Activated T-helper 2 cell treated with anti-CD3 and anti-CD28 coated beads, Interferon-gamma antibody, Interleukin-2, Interleukin-4, amounts not matched to agents 10 μg/mL and 5 μg/mL and 100 μg/mL, durations not matched to agents 14 hours and 24 hours and 36 hours (primary cell): Measurements from ENCODE around the gene FARP1. TPM values are rescaled to one million over a fixed set of nuclear protein-coding genes. Genes with fewer than 3 reads are reported as not detected.
A peak's percentile ranks its signal among the peaks of the same experiment; 100 is the strongest.

Experiments
- DNase-seq: peaks from one replicate; pipeline ENCODE4 v3.0.0; 2021; ENCODE audit warnings: low spot score
- H3K27ac Mint-ChIP-seq: one replicate; pipeline ENCODE4 v1.8.0; 2021; ENCODE audit warnings: mixed read lengths
- H3K27me3 Mint-ChIP-seq: one replicate; pipeline ENCODE4 v1.8.0; 2021; ENCODE audit warnings: low read depth, mixed read lengths
- H3K36me3 Mint-ChIP-seq: one replicate; pipeline ENCODE4 v1.8.0; 2021; ENCODE audit warnings: low read depth, mixed read lengths
- H3K4me1 Mint-ChIP-seq: one replicate; pipeline ENCODE4 v1.8.0; 2021; ENCODE audit warnings: low read depth, mixed read lengths
- H3K4me3 Mint-ChIP-seq: one replicate; pipeline ENCODE4 v1.8.0; 2021; ENCODE audit warnings: low read depth, mild to moderate bottlenecking, moderate library complexity, mixed read lengths
- H3K9me3 Mint-ChIP-seq: one replicate; pipeline ENCODE4 v1.8.0; 2021; ENCODE audit warnings: mixed read lengths
- intact Hi-C: fragments of 100-400 bp; cut with micrococcal nuclease; formaldehyde crosslinking; loops from one replicate; pipeline ENCODE4 v1.15.1; 2023
- total RNA-seq: library from RNA; stranded (reverse); gene quantifications from 2 replicates; pipeline ENCODE4 v1.2.3, GENCODE V29; 2022

Gene FARP1
- total RNA-seq, 1 donor from 2014 or later, result 0.89 TPM

DNA sequence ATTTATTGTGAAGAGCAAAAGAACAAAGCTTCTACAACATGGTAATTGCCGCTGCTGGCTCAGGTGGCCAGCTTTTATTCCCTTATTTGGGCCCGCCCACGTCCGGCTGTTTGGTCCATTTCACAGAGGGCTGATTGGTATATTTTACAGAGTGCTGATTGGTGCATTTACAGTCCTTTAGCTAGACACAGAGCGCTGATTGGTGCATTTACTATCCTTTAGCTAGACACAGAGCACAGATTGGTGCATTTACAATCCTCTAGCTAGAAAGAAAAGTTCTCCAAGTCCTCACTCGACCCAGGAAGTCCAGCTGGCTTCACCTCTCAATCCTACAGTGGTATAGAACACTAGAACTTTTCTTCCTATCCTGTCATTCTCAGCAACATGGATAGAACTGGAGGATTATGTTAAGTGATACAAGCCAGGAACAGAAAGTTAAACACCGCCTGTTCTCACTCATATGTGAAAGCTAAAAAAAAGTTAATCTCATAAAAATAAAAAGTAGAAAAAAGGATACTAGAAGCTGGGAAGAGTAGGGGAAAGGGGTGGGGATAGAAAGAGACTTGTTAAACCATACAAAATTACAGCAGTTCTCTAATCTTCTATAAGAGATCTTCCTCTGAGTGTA, 33.6 kb upstream of the FARP1 start:
- Mint-ChIP-seq H3K27me3 (no peaks in the 10 kb centered on the region), H3K4me3 (no peak overlapping the region), H3K9me3 (no peaks in the 10 kb centered on the region), H3K36me3 (no peaks in the 10 kb centered on the region), H3K27ac (no peak overlapping the region), H3K4me1 (no peaks in the 10 kb centered on the region)
- DNase-seq, result no peak
- intact Hi-C loops, result no loop called here

DNA sequence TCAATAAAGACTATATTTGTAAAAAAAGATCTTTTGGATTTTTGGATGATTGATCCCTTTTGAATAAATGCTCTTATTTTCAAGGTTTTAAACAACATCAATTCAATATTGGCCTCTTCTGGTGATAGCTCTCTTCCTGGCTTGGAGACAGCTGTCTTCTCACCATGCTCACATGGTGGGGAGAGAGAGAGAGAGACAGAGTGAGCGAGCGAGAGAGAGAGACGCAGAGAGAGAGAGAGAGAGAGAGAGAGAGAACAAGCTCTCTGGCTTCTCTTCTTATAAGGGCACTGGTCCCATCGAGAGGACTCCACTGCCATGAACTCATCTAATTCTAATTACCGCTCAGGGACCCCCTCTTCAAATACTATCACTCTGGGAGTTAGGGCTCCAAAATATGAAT, 32.1 kb upstream of the FARP1 start:
- Mint-ChIP-seq H3K27me3 (no peaks in the 10 kb centered on the region), H3K4me3 (no peak overlapping the region), H3K4me1 (no peaks in the 10 kb centered on the region), H3K36me3 (no peaks in the 10 kb centered on the region), H3K9me3 (no peaks in the 10 kb centered on the region), H3K27ac (no peak overlapping the region)
- intact Hi-C loops, result no loop called here
- no peak for DNase-seq

DNA sequence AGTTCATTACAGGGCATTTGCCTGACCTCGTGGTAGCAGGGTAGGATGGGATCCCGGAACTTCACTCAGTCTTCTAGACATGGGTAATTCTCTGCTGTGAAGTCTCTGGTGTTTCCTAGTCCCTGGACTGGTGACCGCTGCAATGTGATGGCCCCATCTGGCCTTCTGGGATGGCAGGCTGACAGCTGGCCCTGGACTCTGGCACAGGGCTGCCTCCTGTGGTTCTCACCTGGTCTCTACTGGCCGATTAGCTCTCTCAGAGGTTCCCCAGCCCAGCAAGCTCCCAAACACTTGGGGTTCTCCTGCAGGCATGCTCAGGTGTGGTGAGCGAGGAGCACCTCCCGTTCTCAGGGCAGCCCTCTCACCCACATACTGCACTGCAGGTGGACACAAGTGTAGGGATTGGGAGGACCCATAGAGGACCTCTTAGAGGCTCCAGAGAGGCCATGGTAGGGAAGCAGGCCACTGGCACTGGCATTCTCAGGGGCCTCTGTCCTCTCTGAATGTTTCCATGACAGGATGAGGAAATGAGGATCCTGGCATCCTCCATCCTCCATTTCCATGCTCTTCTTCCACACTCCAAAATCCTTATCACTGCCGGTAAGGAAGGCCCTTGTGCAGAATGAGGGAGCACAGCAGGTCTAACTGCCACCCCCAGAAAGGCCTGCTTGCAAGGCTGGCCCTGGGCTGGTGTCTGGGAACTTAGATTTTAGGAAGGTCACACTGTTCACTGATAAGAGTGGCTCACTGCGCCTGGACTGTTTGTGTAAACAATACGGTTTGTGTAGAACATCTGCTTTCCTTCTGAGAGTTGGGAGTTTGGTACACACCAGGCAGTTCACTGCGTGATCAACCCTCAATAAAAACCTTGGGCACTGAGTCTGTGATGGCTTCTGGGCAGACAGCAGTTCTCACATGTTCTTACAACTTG, 31.5 kb upstream of the FARP1 start:
- no peaks in the 10 kb centered on the region for H3K4me1 Mint-ChIP-seq
- no peak for DNase-seq
- intact Hi-C loops, result no loop called here
- H3K27me3 Mint-ChIP-seq, result no peaks in the 10 kb centered on the region
- H3K4me3 Mint-ChIP-seq, result no peak overlapping the region
- no peak overlapping the region for H3K27ac Mint-ChIP-seq
- no peaks in the 10 kb centered on the region for H3K9me3 Mint-ChIP-seq
- no peaks in the 10 kb centered on the region for H3K36me3 Mint-ChIP-seq

DNA sequence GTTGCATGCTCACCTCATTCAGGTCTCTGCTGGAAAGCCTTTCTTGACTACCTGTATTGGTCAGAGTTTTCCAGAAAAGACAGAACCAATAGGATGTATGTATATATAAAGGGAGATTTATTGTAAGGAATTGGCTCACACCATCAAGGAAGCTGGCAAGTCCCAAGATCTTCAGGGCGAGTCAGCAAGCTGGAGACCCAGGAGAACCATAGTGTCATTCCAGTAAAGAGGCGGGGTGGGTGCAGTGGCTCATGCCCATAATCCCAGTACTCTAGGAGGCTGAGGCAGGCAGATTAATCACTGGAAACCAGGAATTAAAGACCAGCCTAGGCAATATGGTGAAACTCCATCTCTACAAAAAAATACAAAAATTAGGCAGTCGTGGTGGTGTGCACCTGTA, 30.4 kb upstream of the FARP1 start:
- intact Hi-C loops, result no loop called here
- H3K36me3 Mint-ChIP-seq, result no peaks in the 10 kb centered on the region

DNA sequence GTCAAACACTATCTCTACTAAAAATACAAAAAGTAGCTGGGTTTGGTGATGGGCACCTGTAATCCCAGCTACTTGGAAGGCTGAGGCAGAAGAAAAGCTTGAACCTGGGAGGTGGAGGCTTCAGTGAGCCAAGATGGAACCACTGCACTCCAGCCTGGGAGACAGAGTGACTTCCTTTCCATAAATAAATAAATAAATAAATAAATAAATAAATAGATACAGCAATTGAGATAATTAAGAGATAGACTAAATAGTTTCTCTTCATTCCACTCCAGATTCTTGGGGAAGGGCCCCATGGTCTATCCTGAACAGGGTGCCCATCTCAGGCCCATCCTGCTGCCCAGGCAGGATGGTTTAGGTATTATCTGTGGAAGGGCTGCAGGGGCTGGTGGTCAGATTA, 24.0 kb upstream of the FARP1 start:
- H3K4me1 Mint-ChIP-seq, result no peaks in the 10 kb centered on the region

More for the DNA sequence above, 30.4 kb upstream of the FARP1 start:
- no peaks in the 10 kb centered on the region for H3K27me3 Mint-ChIP-seq
- no peak for DNase-seq
- no peaks in the 10 kb centered on the region for H3K9me3 Mint-ChIP-seq
- H3K4me1 Mint-ChIP-seq, result no peaks in the 10 kb centered on the region
- H3K4me3 Mint-ChIP-seq, result no peak overlapping the region
- H3K27ac Mint-ChIP-seq, result no peak overlapping the region

DNA sequence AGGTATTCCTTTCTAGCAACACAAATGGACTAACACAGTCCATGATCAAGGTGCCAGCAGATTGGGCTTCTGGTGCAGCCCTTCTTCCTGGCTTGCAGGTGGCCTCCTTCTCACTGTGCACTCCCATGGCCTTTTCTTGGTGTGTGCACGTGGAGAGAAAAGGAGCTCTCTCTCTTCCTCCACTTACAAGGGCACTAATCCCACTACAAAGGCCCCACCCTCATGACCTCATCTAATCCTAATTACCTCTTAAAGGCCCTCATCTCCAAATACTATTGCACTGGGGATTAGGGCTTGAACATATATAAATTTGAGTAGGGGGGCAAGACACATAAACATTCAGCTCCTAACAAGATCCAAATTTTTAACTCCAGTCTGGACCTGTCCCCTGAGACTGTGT, 19.7 kb upstream of the FARP1 start:
- no peaks in the 10 kb centered on the region for H3K27me3 Mint-ChIP-seq
- no peak overlapping the region for H3K27ac Mint-ChIP-seq
- H3K4me3 Mint-ChIP-seq, result no peak overlapping the region
- H3K4me1 Mint-ChIP-seq, result no peaks in the 10 kb centered on the region
- DNase-seq, result no peak
- intact Hi-C loops, result no loop called here
- H3K36me3 Mint-ChIP-seq, result no peaks in the 10 kb centered on the region
- H3K9me3 Mint-ChIP-seq, result peaks cover 11% of the 10 kb centered on the region

More for the DNA sequence above, 24.0 kb upstream of the FARP1 start:
- DNase-seq, result no peak
- intact Hi-C loops, result no loop called here
- H3K27ac Mint-ChIP-seq, result no peak overlapping the region
- no peak overlapping the region for H3K4me3 Mint-ChIP-seq
- H3K9me3 Mint-ChIP-seq, result peaks cover 3% of the 10 kb centered on the region
- H3K27me3 Mint-ChIP-seq, result no peaks in the 10 kb centered on the region
- no peaks in the 10 kb centered on the region for H3K36me3 Mint-ChIP-seq

DNA sequence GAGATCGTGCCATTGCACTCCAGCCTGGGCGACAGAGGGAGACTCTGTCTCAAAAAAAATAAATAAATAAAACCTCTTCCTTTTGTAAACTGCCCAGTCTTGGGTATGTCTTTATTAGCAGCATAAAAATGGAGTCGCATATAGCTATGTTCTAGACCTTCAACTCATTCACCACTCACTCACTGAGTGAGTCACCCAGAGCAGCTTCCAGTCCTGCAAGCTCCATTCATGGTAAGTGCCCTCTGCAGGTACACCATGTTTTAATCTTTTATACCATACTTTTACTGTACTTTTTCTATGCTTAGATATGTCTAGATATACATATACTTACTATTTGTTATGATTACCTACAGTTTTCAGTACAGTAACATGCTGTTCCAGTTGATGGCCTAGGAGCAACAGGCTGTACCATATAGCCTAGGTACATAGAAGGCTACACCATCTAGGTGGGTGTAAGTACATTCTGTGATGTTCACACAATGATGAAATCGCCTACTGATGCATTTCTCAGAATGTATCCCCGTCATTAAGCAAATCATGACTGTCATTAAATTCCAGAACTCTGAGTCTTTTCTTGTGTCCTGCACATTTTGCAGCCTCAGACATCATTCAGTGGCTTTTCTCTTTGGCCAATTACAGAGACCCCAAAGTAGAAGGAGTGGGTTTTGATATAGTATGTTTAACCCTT, 13.7 kb upstream of the FARP1 start:
- Mint-ChIP-seq H3K36me3 (no peaks in the 10 kb centered on the region), H3K9me3 (peaks cover 5% of the 10 kb centered on the region), H3K4me1 (no peaks in the 10 kb centered on the region), H3K4me3 (no peak overlapping the region), H3K27ac (no peak overlapping the region), H3K27me3 (peaks cover 8% of the 10 kb centered on the region)
- DNase-seq, result no peak
- intact Hi-C loops, result no loop called here

DNA sequence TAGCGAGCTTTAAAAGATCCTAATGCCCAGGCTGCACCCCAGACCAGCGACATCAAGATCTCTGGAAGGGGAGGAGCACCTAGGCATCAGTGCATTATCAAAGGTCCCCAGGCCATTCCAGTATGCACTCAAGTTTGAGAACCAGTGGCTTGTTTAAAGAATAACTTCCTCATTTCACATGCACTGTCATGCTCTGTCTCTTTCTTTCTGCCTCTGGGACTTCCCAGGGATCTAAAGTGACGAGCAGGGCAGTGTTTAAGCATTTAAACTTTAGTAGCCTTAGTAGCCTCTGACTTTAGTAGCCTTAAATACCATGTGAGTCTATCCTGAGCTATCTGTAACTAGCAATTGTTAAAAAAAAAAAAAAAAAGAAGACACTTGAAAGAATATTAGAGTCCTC, 8.9 kb upstream of the FARP1 start:
- Mint-ChIP-seq H3K4me3 (no peak overlapping the region), H3K27ac (no peak overlapping the region), H3K9me3 (no peaks in the 10 kb centered on the region), H3K27me3 (peaks cover 19% of the 10 kb centered on the region), H3K36me3 (no peaks in the 10 kb centered on the region), H3K4me1 (no peaks in the 10 kb centered on the region)
- no peak for DNase-seq
- intact Hi-C loops, result no loop called here

DNA sequence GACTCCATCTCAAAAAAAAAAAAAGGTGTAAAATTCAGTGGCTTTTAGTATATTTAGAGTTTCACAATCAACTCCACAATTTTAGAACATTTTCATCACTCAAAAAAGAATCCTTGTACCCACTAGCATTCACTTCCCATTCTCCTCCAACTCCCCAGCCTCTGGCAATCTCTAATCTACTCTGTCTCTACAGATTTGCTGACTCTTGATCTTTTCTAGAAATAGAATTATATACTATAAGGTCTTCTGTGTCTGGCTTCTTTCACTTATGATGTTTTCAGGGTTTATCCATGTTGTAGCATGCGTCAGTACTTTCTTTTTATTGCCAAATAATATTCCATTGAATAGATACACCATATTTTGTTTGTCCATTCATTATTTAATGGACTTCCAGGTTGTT, 8.0 kb upstream of the FARP1 start:
- H3K27ac Mint-ChIP-seq, result no peak overlapping the region
- H3K27me3 Mint-ChIP-seq, result peaks cover 22% of the 10 kb centered on the region
- H3K4me3 Mint-ChIP-seq, result no peak overlapping the region
- no peaks in the 10 kb centered on the region for H3K36me3 Mint-ChIP-seq
- intact Hi-C loops, result no loop called here
- H3K4me1 Mint-ChIP-seq, result no peaks in the 10 kb centered on the region
- no peaks in the 10 kb centered on the region for H3K9me3 Mint-ChIP-seq
- no peak for DNase-seq

DNA sequence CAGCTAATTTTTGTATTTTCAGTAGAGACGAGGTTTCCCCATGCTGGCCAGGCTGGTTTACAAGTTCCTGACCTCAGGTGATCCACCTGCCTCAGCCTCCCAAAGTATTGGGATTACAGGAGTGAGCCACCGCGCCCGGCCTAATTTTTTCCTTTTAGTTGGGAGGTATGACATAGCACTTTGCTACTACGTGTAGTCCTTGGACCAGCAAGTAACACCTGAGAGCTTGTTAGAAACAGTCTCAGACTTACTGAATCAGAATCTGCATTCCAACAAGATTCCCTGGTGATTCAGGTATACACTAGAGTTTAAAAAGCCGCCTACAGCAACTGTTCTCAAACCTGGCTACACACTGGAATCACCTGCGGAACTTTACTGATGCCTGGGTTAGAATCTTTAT, 1.8 kb upstream of the FARP1 start:
- no peaks in the 10 kb centered on the region for H3K9me3 Mint-ChIP-seq
- DNase-seq, result no peak
- H3K36me3 Mint-ChIP-seq, result no peaks in the 10 kb centered on the region
- no peak overlapping the region for H3K4me3 Mint-ChIP-seq
- peaks cover 4% of the 10 kb centered on the region for H3K4me1 Mint-ChIP-seq
- intact Hi-C loops, result loop anchor here (10.0 kb wide), 1 partner anchor 706 kb away; the partner anchor contains the start of gene RAP2A
- H3K27me3 Mint-ChIP-seq, result peaks cover 55% of the 10 kb centered on the region
- H3K27ac Mint-ChIP-seq, result no peak overlapping the region

DNA sequence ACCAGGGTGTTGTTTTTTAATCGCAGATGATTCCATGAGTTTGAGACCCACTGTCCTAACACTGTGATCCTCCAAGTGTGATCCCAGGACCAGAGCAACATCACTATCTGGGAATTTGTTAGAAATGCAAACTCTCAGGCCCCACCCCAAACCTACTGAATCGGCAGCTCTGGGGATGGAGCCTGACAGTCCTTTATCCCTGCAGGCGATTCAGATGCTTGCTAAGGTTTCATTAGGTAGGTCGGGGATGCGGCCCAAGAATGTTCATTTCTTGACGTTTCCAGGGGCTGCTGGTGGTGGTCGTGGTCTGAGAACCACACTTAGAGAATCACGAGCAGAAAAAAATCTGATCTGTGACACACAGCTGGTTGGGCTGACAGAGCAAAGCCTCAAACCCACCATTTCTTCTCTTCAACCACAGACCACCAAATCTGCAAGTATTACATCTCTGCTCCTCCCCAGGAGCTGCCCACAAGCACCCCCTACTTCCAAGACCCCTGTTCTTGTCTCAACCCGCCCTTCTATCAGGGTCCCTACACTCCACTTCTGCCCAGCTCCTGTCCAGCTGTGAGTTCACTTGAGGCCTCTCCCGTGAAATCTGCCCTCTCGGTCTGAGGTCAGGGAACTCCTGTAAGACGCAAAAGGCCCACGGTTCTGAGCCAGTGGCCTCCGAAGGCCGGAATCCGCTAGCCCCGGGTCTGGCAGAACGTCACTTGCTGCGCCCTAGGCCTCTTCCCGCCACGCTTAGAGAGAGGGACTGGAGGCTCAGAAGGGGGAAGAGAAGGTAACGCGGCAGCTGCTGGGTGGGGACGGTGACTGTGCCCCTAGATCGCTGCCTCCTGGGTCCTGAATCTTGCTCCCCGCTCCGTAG, 1.1 kb upstream of the FARP1 start:
- intact Hi-C loops, result loop anchor here (10.0 kb wide), 1 partner anchor 707 kb away; the partner anchor contains the start of gene RAP2A
- Mint-ChIP-seq H3K36me3 (no peaks in the 10 kb centered on the region), H3K27me3 (peaks cover 56% of the 10 kb centered on the region)

DNA sequence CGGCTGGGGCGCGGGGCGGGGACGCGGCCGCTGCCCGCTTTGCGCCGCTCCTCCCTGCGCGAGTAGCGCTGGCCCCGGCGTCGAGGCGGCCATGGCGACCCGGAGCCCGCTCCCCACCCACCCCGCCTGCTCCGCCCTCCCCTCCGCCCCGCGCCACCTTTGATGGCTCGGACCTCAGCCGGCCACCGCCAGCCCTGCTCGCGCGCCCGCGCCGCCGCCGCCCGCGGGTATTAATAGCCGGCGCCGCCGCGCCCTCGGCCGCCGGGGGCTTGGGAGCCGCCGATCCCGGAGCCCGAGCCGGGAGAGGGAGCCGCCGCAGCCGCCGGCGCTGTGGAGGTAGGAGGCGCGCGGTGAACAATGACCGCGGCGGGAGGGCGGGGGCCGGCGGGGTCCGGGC, 261 bp downstream of the FARP1 start:
- Mint-ChIP-seq H3K9me3 (no peaks in the 10 kb centered on the region), H3K36me3 (no peaks in the 10 kb centered on the region), H3K4me1 (peaks cover 4% of the 10 kb centered on the region), H3K27ac (no peak overlapping the region), H3K4me3 (no peak overlapping the region), H3K27me3 (peaks cover 64% of the 10 kb centered on the region)
- intact Hi-C loops, result loop anchor here (10.0 kb wide), 1 partner anchor 708 kb away; the partner anchor contains the start of gene RAP2A
- no peak for DNase-seq

More for the DNA sequence above, 1.1 kb upstream of the FARP1 start:
- Mint-ChIP-seq H3K27ac (no peak overlapping the region), H3K9me3 (no peaks in the 10 kb centered on the region), H3K4me3 (peak overlapping the region; percentile 34), H3K4me1 (peaks cover 4% of the 10 kb centered on the region)
- DNase-seq, result no peak
